Fibroblast of the aortic adventitia (primary cell): ENCODE data around the gene VPS4A. TPM values are rescaled to one million over a fixed set of nuclear protein-coding genes. Genes with fewer than 3 reads are reported as not detected.

Experiments used
- DNase-seq: peaks from one replicate; pipeline ENCODE4 v3.0.0-alpha.2; 2010; ENCODE audit warnings: low read depth
- H3K4me3 ChIP-seq: 2 replicates; pipeline ENCODE4 v1.5.1; 2011; ENCODE audit warnings: low read depth, mild to moderate bottlenecking, control low read depth, low read length, moderate library complexity
- total RNA-seq: library from RNA; depleted of rRNA; stranded (reverse); fragments of >200 nt; gene quantifications from 2 replicates; pipeline ENCODE4 v1.2.3, GENCODE V29; 2012; ENCODE audit warnings: low replicate concordance
- TF ChIP-seq, protein P1 (sequence below): IDR thresholded peaks from 2 replicates; pipeline ENCODE4 v1.5.1; 2011; ENCODE audit warnings: mild to moderate bottlenecking, low read length, control low read depth, inconsistent platforms; ENCODE audit not compliant: insufficient read depth

VPS4A gene
- total RNA-seq, 1 donor = 31.2 TPM

DNA sequence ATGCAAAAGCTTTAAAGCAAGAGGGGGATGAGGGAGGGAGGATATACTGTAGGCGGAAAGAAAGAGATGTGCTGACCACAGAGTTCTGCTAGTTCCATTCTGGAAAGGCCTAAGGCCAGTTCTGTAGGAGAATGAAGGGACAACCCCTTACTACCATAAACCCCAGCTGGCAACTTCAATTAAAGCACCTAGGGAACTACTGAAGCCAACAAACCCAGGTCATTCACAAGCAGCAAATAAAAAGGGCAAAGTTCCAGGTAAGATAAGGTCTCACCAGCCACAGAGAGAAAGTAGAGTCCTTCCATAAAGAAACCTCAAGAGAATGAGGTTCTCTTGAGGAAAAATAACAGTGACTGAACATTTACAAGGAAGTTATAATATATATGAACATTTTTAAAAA, 61.9 kb downstream of the VPS4A start:
- TF ChIP-seq, protein P1, sequence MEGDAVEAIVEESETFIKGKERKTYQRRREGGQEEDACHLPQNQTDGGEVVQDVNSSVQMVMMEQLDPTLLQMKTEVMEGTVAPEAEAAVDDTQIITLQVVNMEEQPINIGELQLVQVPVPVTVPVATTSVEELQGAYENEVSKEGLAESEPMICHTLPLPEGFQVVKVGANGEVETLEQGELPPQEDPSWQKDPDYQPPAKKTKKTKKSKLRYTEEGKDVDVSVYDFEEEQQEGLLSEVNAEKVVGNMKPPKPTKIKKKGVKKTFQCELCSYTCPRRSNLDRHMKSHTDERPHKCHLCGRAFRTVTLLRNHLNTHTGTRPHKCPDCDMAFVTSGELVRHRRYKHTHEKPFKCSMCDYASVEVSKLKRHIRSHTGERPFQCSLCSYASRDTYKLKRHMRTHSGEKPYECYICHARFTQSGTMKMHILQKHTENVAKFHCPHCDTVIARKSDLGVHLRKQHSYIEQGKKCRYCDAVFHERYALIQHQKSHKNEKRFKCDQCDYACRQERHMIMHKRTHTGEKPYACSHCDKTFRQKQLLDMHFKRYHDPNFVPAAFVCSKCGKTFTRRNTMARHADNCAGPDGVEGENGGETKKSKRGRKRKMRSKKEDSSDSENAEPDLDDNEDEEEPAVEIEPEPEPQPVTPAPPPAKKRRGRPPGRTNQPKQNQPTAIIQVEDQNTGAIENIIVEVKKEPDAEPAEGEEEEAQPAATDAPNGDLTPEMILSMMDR = no peak
- DNase-seq = no peak
- no peak overlapping the region for H3K4me3 ChIP-seq

Other genes starting within 250 kb of the VPS4A start
- 0.81 TPM in 1 of 2 replicates, not detected in the other for gene HAS3, start 205.7 kb upstream of the VPS4A start, total RNA-seq
- 20.0 and 90.6 TPM in 2 replicates for gene CHTF8, start 178.8 kb upstream of the VPS4A start, total RNA-seq
- gene UTP4, start 178.7 kb upstream of the VPS4A start, total RNA-seq = 19.5 and 29.3 TPM in 2 replicates
- 23.8 and 40.6 TPM in 2 replicates for gene SNTB2, start 124.2 kb upstream of the VPS4A start, total RNA-seq
- 16.9 and 26.7 TPM in 2 replicates for gene PDF, start 19.2 kb downstream of the VPS4A start, total RNA-seq
- gene COG8, start 28.2 kb downstream of the VPS4A start, total RNA-seq = 19.7 and 51.5 TPM in 2 replicates
- 23.0 and 27.9 TPM in 2 replicates for gene NIP7, start 28.4 kb downstream of the VPS4A start, total RNA-seq
- gene TMED6, start 40.4 kb downstream of the VPS4A start, total RNA-seq = 0.36 TPM in 1 of 2 replicates, not detected in the other
- gene TERF2, start 74.7 kb downstream of the VPS4A start, total RNA-seq = 20.6 and 22.2 TPM in 2 replicates
- gene CYB5B, start 113.3 kb downstream of the VPS4A start, total RNA-seq = 31.0 and 99.4 TPM in 2 replicates